Stomach smooth muscle (tissue), 2 donors: ENCODE measurements around the gene PITPNB.
A peak's percentile ranks its signal among the peaks of the same experiment; 100 is the strongest.

Experiments
- H3K27ac ChIP-seq: one replicate; pipeline ENCODE4 v1.7.0; 2013; ENCODE audit warnings: mild to moderate bottlenecking, low read length, inconsistent platforms
- H3K27me3 ChIP-seq, 2 donors: one replicate each; pipeline ENCODE4 v1.7.0; 2013; ENCODE audit warnings: low read length in 2 of 2; ENCODE audit not compliant: insufficient read depth in 2 of 2, control insufficient read depth in 1 of 2
- H3K36me3 ChIP-seq, 2 donors: one replicate each; pipeline ENCODE4 v1.7.0; 2013; ENCODE audit warnings: low read length in 2 of 2; ENCODE audit not compliant: control insufficient read depth in 2 of 2, insufficient read depth in 2 of 2
- H3K4me1 ChIP-seq: one replicate; pipeline ENCODE4 v1.7.0; 2013; ENCODE audit warnings: low read length; ENCODE audit not compliant: control insufficient read depth, insufficient read depth
- H3K4me3 ChIP-seq, 2 donors: one replicate each; pipeline ENCODE4 v1.7.0; 2013; ENCODE audit warnings: low read length in 2 of 2
- H3K9ac ChIP-seq, 2 donors: one replicate each; pipeline ENCODE4 v1.7.0; 2013; ENCODE audit warnings: low read length in 2 of 2, mild to moderate bottlenecking in 1 of 2
- H3K9me3 ChIP-seq, 2 donors: one replicate each; pipeline ENCODE4 v1.7.0; 2013; ENCODE audit warnings: low read length in 2 of 2; ENCODE audit not compliant: control insufficient read depth in 2 of 2
- donor health status: healthy.
- donor health status: Pancreatic carcinoma.

Gene PITPNB

GRCh38 chr22:27870234-27871191 lies 48.5 kb downstream of the PITPNB start:
- Histone ChIP-seq H3K9me3 (peaks cover 0 to 6% of the 10 kb centered on the region in 2 donors), H3K9ac (no peak overlapping the region), H3K27me3 (no peaks in the 10 kb centered on the region), H3K36me3 (peaks cover 7 to 11% of the 10 kb centered on the region in 2 donors), H3K4me3 (no peak overlapping the region), H3K4me1 (peaks cover 35% of the 10 kb centered on the region), H3K27ac (peak overlapping the region; percentile 37)

DNA sequence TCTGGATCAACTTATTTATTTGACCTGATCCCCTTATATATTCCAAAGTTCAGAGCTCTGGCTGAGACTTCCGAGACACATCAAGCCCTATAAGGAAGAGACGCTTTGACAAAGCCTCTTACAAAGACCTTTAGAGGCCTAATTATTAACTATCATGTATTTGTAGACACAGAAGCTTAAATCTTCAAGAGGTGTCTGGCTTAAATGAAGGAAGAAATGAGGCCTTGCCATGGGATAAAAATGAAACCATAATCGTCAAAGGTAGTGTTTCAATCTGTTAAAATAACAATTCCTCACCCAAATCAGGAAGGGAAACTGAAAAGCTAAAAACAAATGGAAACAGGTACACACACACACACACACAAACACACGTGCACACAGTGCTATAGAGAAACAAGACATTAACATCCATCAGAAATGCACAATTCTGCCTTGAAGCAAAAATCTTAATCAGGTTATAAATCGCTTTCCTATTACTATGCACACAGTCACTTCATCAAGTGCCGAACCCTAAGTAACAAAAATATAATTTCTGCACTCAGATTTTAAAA lies 50.2 kb downstream of the PITPNB start:
- Histone ChIP-seq H3K4me1 (peaks cover 22% of the 10 kb centered on the region), H3K27me3 (no peaks in the 10 kb centered on the region), H3K36me3 (peaks cover 7 to 11% of the 10 kb centered on the region in 2 donors), H3K9ac (peak overlapping the region; percentile 49 to 66), H3K4me3 (peak overlapping the region in 1 of 2 donors; percentile 35), H3K27ac (peak overlapping the region; percentile 83), H3K9me3 (peaks cover 0 to 6% of the 10 kb centered on the region in 2 donors)

DNA sequence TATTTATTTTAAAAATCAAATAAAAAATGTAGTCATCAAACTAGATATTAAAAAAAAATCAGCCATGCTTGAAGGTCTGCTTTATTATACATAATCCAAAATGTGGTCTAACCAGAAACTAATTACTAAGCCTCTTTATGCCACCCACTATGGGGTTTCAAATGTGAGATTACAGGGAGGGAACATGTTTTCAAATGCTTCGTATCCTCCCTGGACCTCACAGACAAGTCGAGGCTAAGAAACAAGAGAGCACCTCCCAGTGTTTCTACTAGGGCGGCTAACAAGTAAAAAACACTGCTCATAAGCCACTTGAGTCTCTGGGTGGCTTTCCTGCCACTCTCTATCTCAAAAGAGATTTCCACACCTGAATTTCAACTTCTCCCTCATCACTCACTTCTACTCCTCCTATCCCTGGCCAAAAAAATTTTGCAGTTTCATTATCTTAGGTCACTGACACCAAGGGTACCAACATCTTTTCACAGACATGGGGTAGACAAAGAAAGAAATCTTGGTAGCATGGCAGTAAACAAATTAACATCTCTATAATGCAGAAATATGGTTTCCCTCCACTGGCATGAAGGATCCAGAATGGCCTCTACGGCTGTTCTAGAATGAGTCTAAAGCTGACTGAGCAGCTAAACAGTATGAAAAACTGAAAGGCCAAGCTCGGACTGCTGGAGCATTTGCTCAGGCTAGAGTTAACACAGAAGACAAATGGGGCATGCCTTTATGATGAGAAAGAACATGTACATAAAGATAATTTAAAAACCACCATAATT lies 50.9 kb downstream of the PITPNB start:
- H3K27me3 ChIP-seq = no peaks in the 10 kb centered on the region
- peak overlapping the region in 1 of 2 donors; percentile 29 for H3K9ac ChIP-seq
- H3K4me3 ChIP-seq = peak overlapping the region; percentile 4 to 35
- peak overlapping the region; percentile 83 for H3K27ac ChIP-seq
- H3K36me3 ChIP-seq = peaks cover 7 to 11% of the 10 kb centered on the region in 2 donors
- peaks cover 16% of the 10 kb centered on the region for H3K4me1 ChIP-seq
- H3K9me3 ChIP-seq = peaks cover 0 to 6% of the 10 kb centered on the region in 2 donors

DNA sequence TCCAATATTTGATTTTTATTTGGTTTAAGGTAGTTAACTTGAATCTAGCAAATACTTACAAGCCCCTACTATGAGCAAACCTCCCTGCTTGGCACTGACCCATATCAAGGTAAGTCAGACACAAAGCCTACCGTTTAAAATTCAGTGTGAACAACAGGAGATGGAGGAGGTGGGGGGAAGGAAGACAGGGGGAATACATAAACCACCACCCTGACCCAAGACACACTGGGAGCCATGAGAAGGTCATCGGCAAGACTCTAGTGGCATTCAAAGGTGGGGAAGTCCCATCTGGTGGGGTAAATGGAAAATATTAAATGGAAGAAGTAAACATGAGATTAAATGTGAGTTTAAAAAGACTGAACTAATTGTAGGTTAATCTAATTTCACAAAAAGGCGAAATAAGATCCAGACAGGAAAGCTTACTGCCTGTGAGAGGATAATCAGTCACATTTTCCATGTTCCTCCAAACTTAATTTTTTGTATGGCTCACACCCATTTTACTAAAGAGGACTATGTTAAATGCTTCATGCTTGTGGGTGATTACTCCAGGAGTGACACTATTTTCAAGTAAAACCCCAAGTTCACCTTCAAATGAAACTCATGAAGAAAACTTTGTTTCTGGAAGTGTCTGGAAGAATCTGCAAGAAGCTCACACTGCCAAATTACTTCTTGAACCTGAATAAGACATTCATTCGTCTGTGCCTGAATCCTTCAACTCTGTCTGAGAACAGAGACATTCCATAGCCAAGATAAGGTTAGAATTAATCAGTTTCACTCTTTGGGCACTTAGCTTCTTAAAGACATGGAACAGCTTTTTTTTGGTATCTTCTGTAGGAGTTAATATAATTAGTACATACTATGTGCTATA lies 51.7 kb downstream of the PITPNB start:
- Histone ChIP-seq H3K27ac (peak overlapping the region; percentile 83), H3K9me3 (peaks cover 0 to 6% of the 10 kb centered on the region in 2 donors), H3K4me1 (peaks cover 23% of the 10 kb centered on the region), H3K4me3 (no peak overlapping the region), H3K27me3 (no peaks in the 10 kb centered on the region), H3K9ac (no peak overlapping the region), H3K36me3 (peaks cover 7 to 9% of the 10 kb centered on the region in 2 donors)

DNA sequence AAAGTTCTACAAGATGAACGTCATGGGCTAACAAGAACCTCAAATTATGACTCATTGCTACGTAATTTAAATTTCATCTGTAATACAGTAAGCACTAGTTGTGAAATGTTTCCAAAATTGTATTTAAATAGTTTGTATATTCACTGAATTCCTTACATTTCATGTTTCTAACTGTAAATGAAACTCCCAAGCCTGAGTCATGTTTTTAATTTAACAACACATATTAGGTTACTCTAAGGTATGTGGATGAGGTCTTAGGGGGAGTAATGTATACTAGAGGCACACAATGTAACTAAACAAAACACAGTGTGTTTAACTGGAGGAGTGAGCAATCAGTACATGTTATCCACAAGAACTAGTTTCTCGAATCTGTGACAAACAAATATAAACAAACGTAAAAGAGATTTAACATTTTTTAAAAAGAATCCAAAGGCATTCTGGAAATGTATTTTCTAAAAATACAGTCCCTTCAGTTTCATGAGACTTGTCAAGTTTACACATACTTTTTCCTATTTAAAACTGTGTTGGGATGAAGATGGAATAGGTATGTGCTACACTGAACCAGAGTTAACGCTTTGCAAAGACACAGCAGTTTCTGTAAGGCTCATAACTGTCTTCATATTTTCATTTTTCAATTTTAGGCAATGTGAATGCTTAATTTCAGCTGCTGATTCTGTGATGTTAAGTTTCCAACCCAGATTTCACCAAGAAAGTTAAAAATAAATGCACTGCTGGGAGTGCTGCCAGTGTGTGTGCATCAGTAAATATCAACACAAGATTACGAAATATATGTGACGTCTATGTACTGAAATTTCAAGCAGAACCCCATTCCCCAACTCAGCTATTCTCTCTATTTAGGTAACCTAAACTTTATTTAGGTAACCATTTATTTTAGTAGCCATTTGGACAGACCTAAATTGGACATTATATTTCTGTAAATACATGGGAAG lies 52.6 kb downstream of the PITPNB start:
- Histone ChIP-seq H3K9me3 (peaks cover 0 to 2% of the 10 kb centered on the region in 2 donors), H3K9ac (peak overlapping the region in 1 of 2 donors; percentile 6), H3K27ac (peak overlapping the region; percentile 83), H3K4me3 (no peak overlapping the region), H3K4me1 (peaks cover 29% of the 10 kb centered on the region), H3K36me3 (peaks cover 6 to 7% of the 10 kb centered on the region in 2 donors), H3K27me3 (no peaks in the 10 kb centered on the region)

- no peaks in the 10 kb centered on the region for H3K9me3 ChIP-seq
- peak overlapping the region in 1 of 2 donors; percentile 47 for H3K9ac ChIP-seq
- peak overlapping the region; percentile 83 for H3K27ac ChIP-seq
- H3K36me3 ChIP-seq = peaks cover 3 to 4% of the 10 kb centered on the region in 2 donors
- H3K27me3 ChIP-seq = no peaks in the 10 kb centered on the region
- H3K4me3 ChIP-seq = no peak overlapping the region
- peaks cover 33% of the 10 kb centered on the region for H3K4me1 ChIP-seq
Measured at GRCh38 chr22:27865496-27865895, 53.6 kb downstream of the PITPNB start.

GRCh38 chr22:27863556-27863955 lies 55.5 kb downstream of the PITPNB start:
- Histone ChIP-seq H3K9ac (no peak overlapping the region), H3K9me3 (no peaks in the 10 kb centered on the region), H3K27ac (peak overlapping the region; percentile 42), H3K27me3 (no peaks in the 10 kb centered on the region), H3K36me3 (peaks cover 0 to 3% of the 10 kb centered on the region in 2 donors), H3K4me3 (no peak overlapping the region), H3K4me1 (peaks cover 34% of the 10 kb centered on the region)

- peaks cover 3% of the 10 kb centered on the region in 2 donors for H3K36me3 ChIP-seq
- no peak overlapping the region for H3K9ac ChIP-seq
- no peaks in the 10 kb centered on the region for H3K9me3 ChIP-seq
- no peak overlapping the region for H3K4me3 ChIP-seq
- H3K27ac ChIP-seq = peak overlapping the region; percentile 42
- peaks cover 28% of the 10 kb centered on the region for H3K4me1 ChIP-seq
- H3K27me3 ChIP-seq = no peaks in the 10 kb centered on the region
Measured at GRCh38 chr22:27863001-27863400, 56.1 kb downstream of the PITPNB start.

DNA sequence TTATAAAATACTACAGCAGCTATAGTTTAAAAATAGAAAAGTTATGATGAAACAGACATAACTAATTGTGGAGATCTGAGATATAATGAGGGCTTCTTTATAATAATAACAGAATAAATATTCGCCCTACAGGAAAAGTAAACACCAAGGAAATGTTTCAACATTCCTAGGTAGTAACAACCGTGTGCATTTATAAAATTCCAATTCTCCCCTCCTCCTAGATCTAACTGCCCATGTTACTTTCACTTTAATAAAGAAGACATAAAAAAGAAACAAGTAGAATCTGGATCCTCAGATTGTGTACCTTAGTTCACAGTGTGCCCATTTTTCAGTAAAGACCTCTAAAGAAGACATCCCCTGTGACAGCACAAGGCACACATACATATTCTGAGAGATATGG lies 59.7 kb downstream of the PITPNB start:
- Histone ChIP-seq H3K9me3 (no peaks in the 10 kb centered on the region), H3K27ac (peak overlapping the region; percentile 74), H3K4me3 (peak overlapping the region in 1 of 2 donors; percentile 59), H3K36me3 (peaks cover 20 to 25% of the 10 kb centered on the region in 2 donors), H3K27me3 (no peaks in the 10 kb centered on the region), H3K9ac (peak overlapping the region; percentile 3 to 69), H3K4me1 (peaks cover 31% of the 10 kb centered on the region)
